NCI-H2081 (cell line): Measurements from ENCODE around the gene EFEMP2.

Experiments used
- DNase-seq, 2 experiments: peaks; one replicate each; lab custom pipeline; 2025; lab: John Stamatoyannopoulos, UW

The EFEMP2 gene

GRCh38 chr11:65900125-65900898 lies 27.7 kb upstream of the EFEMP2 start, which contains the start of gene FOSL1:
Gene FOSL1, minus strand, starts transcription at chr11:65900388. Its CDS starts 49 bp downstream, at chr11:65900339.
- DNase-seq = peak; percentile 34 to 69

DNA sequence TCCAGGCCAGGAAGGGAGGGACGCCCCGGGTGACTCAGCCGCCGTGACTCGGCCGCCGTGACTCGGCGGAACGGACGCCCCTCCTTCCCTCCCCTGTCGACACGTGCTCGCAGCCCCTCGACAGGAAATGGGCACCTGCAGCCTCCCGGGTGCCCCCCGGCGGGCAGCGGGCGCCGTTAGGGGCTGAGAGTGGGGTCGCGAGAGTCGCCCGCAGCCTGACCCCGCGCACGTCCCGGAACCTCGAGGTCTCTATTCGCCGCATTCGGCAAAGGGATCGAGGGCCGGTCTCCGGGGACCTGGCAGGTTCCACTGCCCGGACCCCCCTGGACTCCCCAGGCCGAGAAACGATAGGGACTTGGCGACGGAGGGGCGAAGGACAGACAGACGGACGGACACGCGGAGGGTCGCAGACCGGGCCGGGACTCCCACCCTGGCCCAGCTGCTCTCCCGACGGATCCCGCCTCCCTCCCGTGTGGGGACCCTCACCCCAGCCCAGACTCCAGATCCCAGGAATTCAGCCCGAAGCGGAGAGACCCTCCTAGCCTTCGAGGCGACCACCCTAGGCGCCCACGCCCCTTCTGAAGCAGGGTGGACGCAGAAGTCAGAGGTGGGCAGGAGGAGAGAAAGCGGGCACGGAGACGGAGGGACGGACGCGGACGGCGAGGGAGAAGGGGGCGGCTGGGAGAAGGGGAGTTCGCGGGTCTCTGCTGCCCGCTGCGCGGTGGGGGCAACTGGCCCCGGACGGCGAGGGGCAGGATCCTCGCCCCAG lies 26.9 kb upstream of the EFEMP2 start:
- DNase-seq = no peak

- DNase-seq = no peak
Measured at GRCh38 chr11:65898656-65899355, 26.2 kb upstream of the EFEMP2 start.

DNA sequence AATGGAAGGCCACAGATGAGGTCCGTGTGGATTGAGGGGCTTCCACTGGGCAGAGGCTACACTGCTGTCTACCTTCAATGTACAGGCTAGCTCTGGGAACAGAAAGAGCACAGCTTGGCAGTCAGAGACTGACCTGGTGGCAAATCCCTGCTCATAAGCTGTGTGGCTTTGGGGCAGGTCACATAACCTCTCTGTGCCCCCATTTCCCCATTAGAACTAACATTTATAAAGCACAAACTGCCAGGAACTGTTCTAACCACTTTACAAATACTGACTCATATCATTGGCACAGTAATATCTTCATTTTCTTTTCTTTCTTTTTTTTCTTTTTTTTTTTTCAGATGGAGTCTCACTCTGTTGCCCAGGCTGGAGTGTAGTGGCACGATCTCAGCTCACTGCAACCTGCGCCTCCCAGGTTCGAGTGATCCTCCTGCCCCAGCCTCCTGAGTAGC lies 24.4 kb upstream of the EFEMP2 start:
- no peak for DNase-seq

- DNase-seq = no peak
Measured at GRCh38 chr11:65896034-65896999, 23.7 kb upstream of the EFEMP2 start.

GRCh38 chr11:65895482-65895981 lies 22.9 kb upstream of the EFEMP2 start:
- DNase-seq = no peak

DNA sequence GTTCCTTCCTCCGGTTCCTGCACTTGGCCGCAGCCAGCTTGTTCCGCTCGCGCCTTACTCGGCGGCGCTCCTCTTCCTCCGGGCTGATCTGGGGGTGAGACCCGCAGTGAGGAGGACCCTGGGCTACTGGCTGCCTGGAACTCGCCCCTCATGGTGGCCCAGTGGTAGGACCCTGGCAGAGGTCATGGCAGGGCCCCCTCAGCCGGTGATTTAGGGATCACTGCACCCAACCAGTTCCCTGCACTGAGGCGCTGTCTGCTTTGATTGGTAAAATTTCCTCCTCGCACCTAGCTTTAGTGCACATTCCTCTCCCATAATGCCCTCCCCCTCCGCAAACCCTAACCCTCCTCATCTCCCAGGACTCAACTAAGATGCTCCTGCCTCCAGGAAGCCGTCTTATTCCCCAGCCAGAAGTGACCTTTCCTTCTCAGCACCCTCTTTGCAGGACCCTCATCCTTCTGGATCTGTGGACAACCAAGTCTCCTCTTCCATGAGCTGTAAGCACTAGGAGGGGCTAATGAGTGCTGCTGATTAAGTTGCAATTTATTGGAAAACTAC lies 21.5 kb upstream of the EFEMP2 start:
- DNase-seq = no peak

- DNase-seq = no peak
Measured at GRCh38 chr11:65892661-65893317, 20.2 kb upstream of the EFEMP2 start.

GRCh38 chr11:65892137-65892540 lies 19.5 kb upstream of the EFEMP2 start:
- DNase-seq = peak in 1 of 2 experiments; percentile 16

DNA sequence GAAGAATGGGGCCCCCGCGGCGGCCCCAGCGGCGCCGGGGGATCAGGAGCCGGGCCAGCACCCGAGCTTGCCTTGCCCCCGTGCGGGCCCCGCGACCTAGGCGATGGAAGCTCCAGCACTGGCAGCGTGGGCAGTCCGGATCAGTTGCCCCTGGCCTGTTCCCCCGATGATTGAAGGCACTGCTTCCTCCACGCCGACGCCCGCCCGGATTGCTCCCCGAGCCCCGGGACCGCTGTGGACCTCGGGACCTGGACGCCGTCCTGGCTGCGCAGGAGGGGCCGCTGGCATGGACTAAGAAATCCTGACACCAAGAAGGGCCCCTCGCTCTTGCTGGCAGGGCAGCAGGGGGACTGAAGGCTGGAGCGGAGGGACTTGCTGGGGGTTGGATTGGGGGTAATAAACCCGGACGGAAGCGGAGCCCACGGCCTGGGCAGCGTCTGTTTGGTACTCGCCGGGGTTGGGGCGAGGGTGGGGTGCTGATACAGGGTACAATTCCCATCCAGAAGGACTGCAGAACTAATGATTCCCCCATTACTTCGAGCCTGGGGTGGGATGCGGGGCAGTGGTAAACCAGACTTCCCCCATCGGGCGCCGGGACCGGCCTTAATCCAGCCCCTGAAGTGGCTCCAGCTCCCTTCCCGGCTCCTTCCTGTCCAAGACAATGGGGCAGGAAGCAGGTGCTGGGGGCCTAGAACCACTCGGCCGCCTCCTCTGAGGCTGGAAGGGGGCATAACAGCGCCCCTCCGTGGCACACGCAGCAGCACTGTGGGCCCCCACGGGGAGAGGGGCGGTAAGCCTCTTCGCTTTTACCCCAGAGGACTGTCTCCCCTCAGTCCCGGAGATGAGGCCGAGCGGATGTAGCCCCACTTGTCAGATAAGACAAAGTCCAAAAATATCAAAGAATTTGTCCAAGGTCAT lies 18.9 kb upstream of the EFEMP2 start:
- peak; percentile 64 to 75 for DNase-seq

DNA sequence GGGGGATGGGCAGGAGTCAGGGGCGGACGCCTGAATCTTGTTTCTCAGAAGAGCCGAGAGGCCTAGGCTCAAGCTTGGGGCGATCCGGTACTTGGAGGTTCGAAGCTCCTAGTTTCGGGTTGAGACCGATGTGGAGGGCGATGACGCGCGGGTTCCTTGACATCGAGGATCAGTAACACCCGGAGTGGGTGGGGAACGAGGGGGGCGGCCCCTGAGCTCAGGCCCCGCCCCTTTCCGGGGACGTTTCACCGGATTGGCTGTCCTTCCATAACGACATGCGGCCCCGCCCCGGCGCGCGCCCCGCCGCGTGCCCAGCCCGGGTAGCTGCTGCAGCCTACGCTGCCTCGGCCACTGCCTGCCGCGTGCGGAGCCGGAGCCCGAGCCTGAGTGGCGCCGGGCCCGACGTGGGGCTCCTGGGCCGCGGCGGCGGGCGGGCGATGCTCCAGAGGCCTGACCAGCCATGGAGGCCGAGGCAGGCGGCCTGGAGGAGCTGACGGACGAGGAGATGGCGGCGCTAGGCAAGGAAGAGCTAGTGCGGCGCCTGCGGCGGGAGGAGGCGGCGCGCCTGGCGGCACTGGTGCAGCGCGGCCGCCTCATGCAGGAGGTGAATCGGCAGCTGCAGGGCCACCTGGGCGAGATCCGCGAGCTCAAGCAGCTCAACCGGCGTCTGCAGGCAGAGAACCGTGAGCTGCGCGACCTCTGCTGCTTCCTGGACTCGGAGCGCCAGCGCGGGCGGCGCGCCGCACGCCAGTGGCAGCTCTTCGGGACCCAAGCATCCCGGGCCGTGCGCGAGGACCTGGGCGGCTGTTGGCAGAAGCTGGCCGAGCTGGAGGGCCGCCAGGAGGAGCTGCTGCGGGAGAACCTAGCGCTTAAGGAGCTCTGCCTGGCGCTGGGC lies 18.0 kb upstream of the EFEMP2 start, which contains the start of gene CCDC85B:
Gene CCDC85B (plus strand): TSS at position 350 of the 895 bp plus-strand sequence. CDS start 111 bp downstream, at position 461.
- peak; percentile 92 to 95 for DNase-seq

DNA sequence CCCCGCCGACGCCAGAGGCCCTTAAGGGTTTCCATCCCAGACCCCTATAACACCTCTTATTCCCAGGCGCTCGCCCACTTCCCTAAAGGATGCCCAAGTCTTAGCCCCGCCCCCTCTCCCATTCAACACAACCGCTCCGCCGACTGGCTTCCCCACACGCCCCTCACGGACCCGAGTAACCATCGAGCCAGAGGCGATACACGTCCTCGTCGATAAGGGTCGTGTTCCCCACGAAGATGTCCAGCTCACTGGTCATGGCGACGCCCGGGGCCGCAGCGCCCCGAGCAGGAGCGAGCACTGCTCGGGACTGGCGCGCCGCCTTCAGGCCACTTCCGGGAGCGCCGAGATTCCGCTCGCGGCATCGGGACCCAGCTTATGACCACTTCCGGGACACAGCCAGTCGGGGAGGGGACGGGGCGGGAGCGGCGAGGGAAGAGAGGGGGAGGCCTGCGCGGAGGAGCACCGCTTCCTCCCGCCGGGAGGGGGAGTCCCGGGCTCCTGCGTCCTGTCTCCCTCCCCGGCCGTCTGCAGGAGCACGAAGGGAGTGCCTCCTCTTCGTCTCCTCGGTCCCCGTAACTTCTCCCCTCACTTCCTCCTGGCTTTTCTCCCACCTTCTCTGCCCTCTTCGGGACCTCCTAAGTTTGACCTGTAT lies 15.7 kb upstream of the EFEMP2 start, which contains the start of gene FIBP:
Gene FIBP (minus strand): TSS at position 309 of the 652 bp plus-strand sequence. CDS start 53 bp downstream, at position 256.
- peak; percentile 95 for DNase-seq

- DNase-seq = no peak
Measured at GRCh38 chr11:65887723-65888162, 15.1 kb upstream of the EFEMP2 start.

GRCh38 chr11:65886826-65887722 lies 14.5 kb upstream of the EFEMP2 start:
- peak in 1 of 2 experiments; percentile 13 for DNase-seq

GRCh38 chr11:65885808-65886536 lies 13.4 kb upstream of the EFEMP2 start:
- DNase-seq = no peak
